Measurements from ENCODE around the gene FGF11.
A peak's percentile ranks its signal among the peaks of the same experiment; 100 is the strongest.

The FGF11 gene

DNA sequence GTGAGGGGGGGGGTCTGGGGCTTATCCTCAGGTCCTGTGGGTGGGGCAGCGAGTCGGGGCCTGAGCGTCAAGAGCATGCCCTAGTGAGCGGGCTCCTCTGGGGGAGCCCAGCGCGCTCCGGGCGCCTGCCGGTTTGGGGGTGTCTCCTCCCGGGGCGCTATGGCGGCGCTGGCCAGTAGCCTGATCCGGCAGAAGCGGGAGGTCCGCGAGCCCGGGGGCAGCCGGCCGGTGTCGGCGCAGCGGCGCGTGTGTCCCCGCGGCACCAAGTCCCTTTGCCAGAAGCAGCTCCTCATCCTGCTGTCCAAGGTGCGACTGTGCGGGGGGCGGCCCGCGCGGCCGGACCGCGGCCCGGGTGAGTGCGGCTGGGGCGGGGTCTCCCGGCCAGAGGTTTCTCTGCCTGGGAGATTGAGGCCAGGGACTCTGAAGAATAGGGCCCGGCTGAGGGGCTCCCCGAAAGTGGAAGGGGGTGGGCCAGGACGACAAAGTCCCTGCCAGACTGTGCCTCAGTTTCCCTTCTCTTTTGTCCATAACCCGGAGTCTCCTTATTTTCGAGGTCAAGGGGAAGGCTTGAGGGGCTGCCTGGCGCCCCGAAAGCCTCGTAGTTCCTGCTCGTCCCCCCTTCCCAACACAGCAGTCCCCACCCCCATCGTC, at the start of gene FGF11:
Gene FGF11 (plus strand): TSS at position 51 of the 651 bp plus-strand sequence. CDS start 109 bp downstream, at position 160.
- DNase-seq, result no peak

DNA sequence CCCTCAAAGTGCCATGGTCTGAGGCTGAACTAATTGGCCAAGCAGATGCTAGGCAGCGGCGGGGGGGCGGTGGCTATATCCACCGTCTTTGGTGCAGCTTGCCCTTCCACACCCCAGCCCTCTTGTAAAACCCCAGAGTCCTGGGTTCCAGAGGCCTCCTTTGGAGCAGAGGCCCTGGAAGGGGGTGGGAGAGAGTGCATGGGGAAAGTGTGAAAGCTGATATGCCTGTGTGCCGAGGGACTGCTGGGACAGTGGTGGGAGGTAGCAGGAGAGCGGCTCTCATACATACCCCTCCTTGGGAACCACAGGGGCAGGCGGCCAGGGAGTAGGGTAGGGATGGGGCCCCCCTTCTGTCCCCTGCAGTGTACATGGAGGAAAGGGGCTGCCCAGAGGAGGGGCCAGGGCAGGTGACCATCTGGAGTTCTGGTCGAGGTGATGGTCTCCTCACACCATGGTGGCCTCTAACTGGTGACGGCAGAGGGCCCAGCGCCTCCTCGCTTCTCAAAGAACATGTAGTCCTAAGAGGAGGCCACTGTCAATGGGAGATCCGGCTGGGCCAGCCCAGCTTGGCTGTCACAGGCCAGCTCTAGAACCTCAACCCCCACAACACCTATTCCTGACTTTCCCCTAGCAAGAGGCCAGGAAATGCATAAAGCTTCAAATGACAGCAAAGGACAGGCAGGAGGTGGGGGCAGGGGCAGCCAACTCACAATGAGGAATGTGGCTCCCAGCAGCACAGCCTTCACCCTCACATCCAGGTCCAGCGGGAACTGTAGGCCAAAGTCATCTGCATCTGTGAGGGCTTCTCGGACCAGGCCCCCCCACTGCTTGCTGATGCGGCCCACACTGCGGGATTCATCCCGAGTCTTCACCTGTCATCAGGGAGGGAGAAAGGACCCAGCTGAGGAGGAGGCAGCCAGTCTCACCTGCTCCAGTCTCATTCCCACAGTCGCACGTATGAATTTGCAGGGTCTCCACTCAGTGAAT, 49.1 kb upstream of the FGF11 start:
- no peak for DNase-seq

DNA sequence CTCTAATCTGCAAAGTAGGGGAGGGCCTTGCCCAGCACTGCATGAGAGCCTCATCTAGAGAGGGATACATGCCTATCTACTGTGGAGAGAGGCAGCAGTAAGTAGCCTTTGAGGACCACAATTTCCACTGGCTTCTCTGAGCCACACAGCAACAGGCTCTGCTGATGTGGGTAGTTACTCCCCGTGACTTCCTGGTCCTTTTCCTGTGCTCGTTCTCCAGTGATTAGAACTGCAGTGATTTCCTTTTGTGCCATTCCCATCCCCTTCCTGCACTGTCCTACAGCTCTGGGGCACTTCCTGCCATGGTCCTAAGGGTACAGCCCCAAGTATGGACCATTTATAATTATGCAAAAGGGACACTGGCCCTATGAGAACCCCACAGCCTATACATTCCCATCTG, 48.0 kb upstream of the FGF11 start:
- DNase-seq, result no peak

DNA sequence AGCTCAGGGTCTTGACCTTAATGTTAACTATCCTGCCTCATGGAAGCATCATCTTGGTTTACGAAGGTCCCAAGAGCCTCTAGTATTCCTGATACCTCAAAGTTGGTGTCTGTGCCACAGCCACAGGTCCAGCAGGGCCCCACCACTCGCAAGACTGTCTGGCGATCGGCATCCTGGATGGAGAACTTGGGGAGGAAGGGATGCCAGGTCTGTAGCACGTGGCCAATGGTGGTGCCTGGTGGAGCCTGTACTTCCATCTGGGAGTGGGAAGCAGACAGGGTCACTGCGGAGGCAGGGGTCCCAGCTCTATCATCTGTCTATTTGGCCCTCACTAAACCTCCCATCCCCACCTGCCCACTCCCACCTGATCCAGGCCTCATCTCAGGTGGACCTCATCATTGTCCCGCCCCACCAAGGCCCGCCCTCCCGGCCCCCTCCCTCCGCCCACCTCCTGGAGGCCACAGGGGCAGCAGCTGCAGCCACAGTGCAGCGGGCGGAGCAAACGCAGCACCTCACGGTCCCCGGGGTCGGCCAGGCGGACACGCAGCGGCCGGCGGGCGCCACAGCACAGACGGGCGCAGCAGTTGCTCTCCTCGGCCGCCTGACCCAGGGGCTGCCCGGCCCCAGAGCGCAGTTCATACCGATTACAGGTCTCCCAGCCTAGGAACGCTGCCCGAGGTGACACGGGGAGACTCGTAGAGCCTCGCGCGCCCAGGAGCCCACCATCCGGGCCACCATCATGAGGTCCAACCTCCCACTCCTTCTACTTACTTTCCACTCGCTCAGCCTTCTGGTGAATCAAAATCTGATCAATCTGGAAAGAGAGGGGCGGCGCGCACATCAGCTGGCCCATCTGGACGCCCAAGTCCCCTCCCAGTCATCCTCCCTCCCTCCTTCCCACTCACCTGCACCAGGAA, 46.4 kb upstream of the FGF11 start:
- DNase-seq, result no peak

- DNase-seq, result peak; percentile 58
These were observed 45.5 kb upstream of the FGF11 start for GRCh38 chr17:7393613-7394451.

- DNase-seq, result peak; percentile 82
These were observed 44.7 kb upstream of the FGF11 start, which contains the start of gene PLSCR3 for GRCh38 chr17:7394452-7395191. TSS of gene PLSCR3 (minus strand) at chr17:7394525. CDS start at chr17:7394110, 415 bp downstream.

- no peak for DNase-seq
These were observed 43.2 kb upstream of the FGF11 start for GRCh38 chr17:7396147-7396546.

- DNase-seq, result no peak
These were observed 40.7 kb upstream of the FGF11 start for GRCh38 chr17:7398612-7399011.

- DNase-seq, result peak; percentile 19
These were observed 36.1 kb upstream of the FGF11 start for GRCh38 chr17:7403043-7403726.

- no peak for DNase-seq
These were observed 35.7 kb upstream of the FGF11 start for GRCh38 chr17:7403727-7403976.

GRCh38 chr17:7403977-7404736, 35.2 kb upstream of the FGF11 start, which contains the start of gene TMEM256:
TSS of gene TMEM256 (minus strand) at chr17:7404097. CDS start at chr17:7404084, 13 bp downstream.
- DNase-seq, result peak; percentile 96

DNA sequence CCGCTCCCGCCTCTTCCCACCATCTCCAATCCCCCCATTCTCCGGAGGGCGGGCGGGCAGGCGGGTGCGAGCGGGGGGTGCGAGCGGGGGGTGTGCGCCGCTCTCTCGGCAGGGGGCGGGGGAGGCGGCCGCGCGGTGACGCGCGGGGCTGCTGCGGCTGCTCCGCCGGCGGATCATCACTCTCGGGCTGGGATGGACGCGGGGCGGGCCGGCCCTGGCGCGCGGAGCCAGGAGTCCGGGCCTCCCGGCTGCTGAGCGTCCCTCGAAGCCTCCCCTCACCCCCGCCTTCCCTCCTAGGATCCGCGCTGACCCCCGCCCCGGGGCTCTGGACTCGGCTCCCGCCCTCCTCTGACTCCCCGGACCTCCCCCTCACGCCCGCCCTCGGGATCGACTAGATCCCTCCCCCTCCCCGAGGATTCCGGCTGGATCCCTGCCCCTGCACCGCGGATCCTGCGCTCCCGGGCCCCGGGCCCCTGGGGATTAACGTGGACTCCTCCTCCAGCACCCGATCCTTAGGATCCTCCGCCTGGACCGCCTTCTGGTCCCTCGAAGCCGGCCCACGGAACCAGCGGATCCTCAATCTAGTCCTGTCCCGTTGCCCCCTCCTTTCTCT, 34.5 kb upstream of the FGF11 start:
- DNase-seq, result peak; percentile 65

GRCh38 chr17:7405350-7406234, 33.7 kb upstream of the FGF11 start:
- no peak for DNase-seq

DNA sequence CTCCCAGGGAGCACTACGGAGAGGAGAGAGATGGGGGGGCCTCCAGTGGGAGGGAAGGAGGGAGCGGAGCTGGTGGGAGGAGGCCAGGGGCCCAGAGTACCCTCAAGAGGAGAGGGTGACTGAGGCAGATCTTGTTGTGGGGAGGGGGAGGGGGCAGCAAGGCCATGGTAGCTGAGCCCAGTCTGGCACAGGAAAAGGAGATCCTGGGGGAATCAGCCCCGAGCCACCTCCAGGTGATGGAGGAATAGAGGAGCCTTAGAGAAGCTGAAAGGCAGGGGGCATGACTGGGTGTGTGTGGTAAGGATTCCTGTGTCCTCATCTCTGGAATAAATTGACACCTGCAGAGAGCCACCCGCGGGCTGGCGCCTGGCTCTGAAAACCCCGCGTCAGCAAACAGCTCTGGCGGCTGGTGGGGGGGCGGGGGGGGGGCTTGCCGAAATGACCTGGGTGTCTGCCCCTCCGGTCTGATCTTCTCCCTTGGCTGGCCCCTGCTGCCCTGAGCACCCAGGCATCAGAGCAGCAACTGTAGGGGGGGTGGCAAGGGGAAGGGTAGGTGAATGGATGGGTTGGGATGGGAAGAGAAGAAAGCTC, 33.0 kb upstream of the FGF11 start:
- DNase-seq, result no peak

DNA sequence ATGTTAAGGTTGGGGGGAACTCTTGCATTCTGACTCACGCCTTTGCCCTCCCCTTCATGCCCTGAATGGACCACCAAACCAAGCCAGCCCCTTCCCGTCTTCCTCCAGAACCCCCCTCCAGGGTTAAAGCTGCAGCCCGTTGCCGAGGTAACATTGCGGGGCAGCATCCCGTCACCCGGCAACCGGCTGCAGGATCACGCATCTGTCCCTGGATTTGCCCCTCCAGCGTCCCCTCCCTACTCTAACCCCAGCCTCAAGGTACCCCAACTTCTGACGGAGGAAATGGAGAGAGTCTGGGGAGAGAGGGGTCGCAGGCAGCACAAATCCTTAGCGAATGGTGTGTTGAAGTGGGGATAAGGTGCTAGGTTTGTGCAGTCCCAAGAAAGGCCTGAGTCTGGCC, 32.2 kb upstream of the FGF11 start:
- DNase-seq, result no peak

- no peak for DNase-seq
These were observed 31.6 kb upstream of the FGF11 start, which contains the start of gene NLGN2 for GRCh38 chr17:7407485-7408251. TSS of gene NLGN2 (plus strand) at chr17:7407845. CDS start at chr17:7408256, 411 bp downstream.

GRCh38 chr17:7408252-7408727, 31.0 kb upstream of the FGF11 start:
- peak; percentile 18 for DNase-seq
